OCI-LY7 (cell line): ENCODE data around the gene COL24A1.

Source experiments
- CTCF ChIP-seq: fragments of 200-600 bp; sonication (generic); conservative IDR thresholded peaks from 2 replicates; pipeline ENCODE4 v1.5.1; 2014; ENCODE audit warnings: mild to moderate bottlenecking, antibody characterized with exemption, low read length, moderate library complexity, mixed read lengths
- EZH2phosphoT487 ChIP-seq: fragments of 200-600 bp; sonication (generic); IDR thresholded peaks from 2 replicates; pipeline ENCODE4 v1.6.1; 2018; ENCODE audit warnings: low read depth, borderline replicate concordance, mild to moderate bottlenecking, mixed run types, antibody characterized with exemption, low read length, moderate library complexity, mixed read lengths

GRCh38 chr1:85824066-85824840 lies 332.3 kb downstream of the COL24A1 start:
- no peak for TF ChIP-seq CTCF
- TF ChIP-seq EZH2phosphoT487 = no peak
